IPS DF 4.7 (cell line): ENCODE results near the gene NUAK2.

Experiments
- DNase-seq: peaks from one replicate; pipeline ENCODE4 v3.0.0-alpha.2; 2013; ENCODE audit warnings: low spot score; ENCODE audit errors: extremely low read depth

NUAK2 gene

GRCh38 chr1:205275133-205275532 is 46.4 kb downstream of the NUAK2 start:
- DNase-seq = no peak

GRCh38 chr1:205274041-205274691 is 47.4 kb downstream of the NUAK2 start:
- DNase-seq = no peak

GRCh38 chr1:205273551-205273982 is 48.0 kb downstream of the NUAK2 start:
- DNase-seq = no peak

- DNase-seq = no peak
Measured at GRCh38 chr1:205272536-205272935, 49.0 kb downstream of the NUAK2 start.

GRCh38 chr1:205271745-205272144 is 49.8 kb downstream of the NUAK2 start:
- no peak for DNase-seq

GRCh38 chr1:205271277-205271676 is 50.3 kb downstream of the NUAK2 start:
- DNase-seq = no peak

GRCh38 chr1:205270764-205271163 is 50.8 kb downstream of the NUAK2 start:
- DNase-seq = no peak

- no peak for DNase-seq
Measured at GRCh38 chr1:205270271-205270670, 51.3 kb downstream of the NUAK2 start.

- DNase-seq = no peak
Measured at GRCh38 chr1:205269711-205270110, 51.8 kb downstream of the NUAK2 start.

- DNase-seq = no peak
Measured at GRCh38 chr1:205268846-205269680, 52.5 kb downstream of the NUAK2 start.

GRCh38 chr1:205267306-205267902 is 54.1 kb downstream of the NUAK2 start:
- no peak for DNase-seq

- no peak for DNase-seq
Measured at GRCh38 chr1:205266611-205267305, 54.8 kb downstream of the NUAK2 start.

GRCh38 chr1:205263580-205264190 is 57.9 kb downstream of the NUAK2 start:
- no peak for DNase-seq

- no peak for DNase-seq
Measured at GRCh38 chr1:205262731-205263171, 58.8 kb downstream of the NUAK2 start.

GRCh38 chr1:205261946-205262691 is 59.4 kb downstream of the NUAK2 start:
- no peak for DNase-seq

GRCh38 chr1:205260948-205261732 is 60.4 kb downstream of the NUAK2 start:
- no peak for DNase-seq

GRCh38 chr1:205259998-205260397 is 61.5 kb downstream of the NUAK2 start:
- DNase-seq = no peak

- no peak for DNase-seq
Measured at GRCh38 chr1:205259324-205259832, 62.2 kb downstream of the NUAK2 start.

GRCh38 chr1:205258719-205259118 is 62.8 kb downstream of the NUAK2 start:
- DNase-seq = no peak
